ENCODE results near the gene ANP32B.
"Not testable (repeated sequence)": the region's sequence is repeated elsewhere in the genome, so short reads cannot be mapped to it uniquely, and the experiment has no call there.

ANP32B gene

GRCh38 chr9:97994703-97995102 lies 11.6 kb downstream of the ANP32B start:
- no peak for DNase-seq

GRCh38 chr9:97996676-97997075 lies 13.5 kb downstream of the ANP32B start:
- not testable (repeated sequence) for DNase-seq

DNA sequence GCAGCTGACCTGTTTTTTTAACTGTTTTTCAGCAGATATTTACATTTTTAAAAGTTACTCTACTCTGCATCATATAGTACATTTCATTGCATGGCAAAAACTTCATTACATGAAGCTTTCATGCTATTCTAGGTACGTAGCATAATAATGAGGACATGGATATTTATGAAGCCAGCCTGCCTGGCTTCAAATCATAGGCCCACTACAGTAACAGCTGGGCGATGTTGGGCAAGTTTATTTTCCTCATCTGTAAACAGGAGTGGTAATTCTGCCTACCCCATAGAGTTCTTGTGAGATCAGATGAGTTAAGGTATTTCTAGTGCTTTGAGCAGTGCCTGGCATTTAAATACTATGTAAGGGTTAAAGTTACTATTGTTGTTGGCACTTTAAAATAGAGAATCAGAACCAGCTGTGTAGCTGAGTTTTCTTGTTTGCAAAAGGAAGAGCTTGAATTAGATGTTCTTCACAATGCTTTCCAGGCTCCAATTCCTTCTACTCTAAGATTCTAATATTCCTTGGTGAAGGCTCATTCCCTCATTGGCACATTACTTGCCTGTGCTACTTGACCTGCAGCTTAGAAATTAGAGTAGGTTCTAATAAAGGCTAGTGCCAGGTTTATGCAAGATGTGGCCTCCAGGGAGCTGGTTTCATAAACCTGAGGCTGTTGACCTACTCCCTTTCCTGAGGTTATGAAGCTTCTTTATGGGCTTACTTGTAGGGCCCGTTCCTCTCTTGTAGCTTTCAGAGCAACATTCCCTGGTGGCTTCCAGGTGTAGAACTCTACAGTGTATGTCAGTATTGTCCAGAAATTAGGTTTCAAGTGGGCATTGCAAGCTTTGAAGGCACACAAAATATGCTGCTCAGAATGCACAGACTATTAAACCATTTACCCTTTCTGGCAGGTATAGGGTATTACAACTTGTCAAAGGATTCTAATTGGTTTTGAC lies 14.5 kb downstream of the ANP32B start:
- DNase-seq = no peak

GRCh38 chr9:98002808-98003207 lies 19.7 kb downstream of the ANP32B start:
- DNase-seq = no peak

DNA sequence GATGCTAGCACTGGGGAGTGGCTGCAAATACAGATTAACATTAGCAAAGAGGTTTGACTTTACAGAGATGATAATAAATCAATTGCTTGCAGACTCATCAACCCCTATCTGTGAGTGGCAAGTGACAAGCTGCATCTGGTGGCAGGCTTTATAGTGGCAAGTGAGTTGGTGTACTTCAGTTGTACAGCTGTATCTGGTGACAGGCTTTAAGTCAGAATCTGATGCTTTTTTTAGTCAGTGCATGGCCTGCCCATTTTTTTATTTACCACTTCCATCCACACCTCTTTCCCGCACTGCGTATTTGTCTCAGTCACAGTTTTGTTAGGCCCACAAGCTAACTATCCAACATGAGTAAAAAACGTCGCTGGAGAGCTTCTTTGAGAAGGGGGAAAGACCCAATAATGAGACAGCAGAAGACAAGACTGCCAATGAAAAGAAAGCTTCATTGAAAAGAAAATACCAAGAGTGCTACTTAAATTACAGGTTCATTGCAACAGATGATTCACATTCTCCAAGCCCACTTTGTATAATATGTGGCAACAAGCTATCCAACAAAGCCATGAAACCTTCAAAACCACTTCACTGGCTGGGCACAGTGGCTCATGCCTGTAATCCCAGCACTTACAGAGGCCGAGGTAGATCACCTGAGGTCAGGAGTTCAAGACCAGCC lies 23.1 kb downstream of the ANP32B start:
- DNase-seq = no peak

DNA sequence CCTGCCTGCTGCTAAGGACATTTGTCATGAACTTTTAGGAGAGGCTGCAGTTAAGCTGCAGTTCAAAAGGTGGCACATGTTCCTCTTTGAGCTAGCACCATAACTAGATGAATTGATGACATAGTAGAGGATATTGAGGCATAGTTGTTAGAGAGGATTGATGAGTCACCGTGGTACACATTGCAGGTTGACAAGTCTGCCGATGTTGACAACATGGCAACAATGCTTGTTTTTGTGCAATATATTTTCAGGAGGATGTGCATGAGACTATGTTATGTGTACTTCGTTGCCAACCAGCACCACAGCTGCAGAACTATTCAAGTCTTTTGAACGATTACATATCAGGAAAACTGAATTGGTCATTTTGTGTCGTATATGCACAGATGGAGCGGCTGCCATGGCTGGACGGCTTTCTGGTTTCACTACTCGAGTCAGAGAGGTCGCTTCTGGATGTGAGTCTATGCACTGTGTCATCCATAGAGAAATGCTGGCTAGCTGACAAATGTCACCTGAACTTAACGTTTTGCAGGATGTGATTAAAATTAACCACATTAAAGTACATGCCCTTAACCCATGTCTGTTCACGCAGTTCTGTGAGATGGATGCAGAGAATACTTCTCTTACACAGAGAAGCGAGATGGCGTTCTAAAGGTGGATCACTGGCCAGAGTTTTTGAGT lies 24.2 kb downstream of the ANP32B start:
- peak in 1 of 2 experiments; percentile 62 for DNase-seq

GRCh38 chr9:98008764-98009163 lies 25.6 kb downstream of the ANP32B start:
- DNase-seq = no peak

- no peak for DNase-seq
These were observed 26.3 kb downstream of the ANP32B start for GRCh38 chr9:98009437-98009836.

GRCh38 chr9:98009936-98010335 lies 26.8 kb downstream of the ANP32B start:
- peak; percentile 42 to 76 for DNase-seq

DNA sequence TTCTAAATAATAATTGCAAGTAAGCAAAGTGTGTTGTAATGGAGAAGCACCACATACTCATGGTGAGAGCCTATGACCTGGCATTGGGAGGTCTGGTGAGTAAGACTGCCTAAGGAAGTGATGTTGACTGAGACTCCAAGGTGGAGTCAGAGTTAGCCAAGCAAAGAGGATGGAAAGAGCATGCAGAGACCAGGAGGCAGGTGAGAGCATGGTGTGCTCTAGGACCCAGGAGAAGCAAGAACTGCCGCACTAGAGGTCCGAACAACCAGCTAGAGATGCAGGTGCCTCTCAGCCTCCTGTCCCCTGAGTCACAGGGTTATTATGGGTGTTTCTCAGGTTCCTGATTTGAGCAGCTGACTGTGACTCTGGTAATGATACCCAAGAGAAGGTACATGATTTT lies 27.3 kb downstream of the ANP32B start:
- DNase-seq = peak; percentile 57 to 89

GRCh38 chr9:98011122-98011521 lies 28.0 kb downstream of the ANP32B start:
- no peak for DNase-seq

DNA sequence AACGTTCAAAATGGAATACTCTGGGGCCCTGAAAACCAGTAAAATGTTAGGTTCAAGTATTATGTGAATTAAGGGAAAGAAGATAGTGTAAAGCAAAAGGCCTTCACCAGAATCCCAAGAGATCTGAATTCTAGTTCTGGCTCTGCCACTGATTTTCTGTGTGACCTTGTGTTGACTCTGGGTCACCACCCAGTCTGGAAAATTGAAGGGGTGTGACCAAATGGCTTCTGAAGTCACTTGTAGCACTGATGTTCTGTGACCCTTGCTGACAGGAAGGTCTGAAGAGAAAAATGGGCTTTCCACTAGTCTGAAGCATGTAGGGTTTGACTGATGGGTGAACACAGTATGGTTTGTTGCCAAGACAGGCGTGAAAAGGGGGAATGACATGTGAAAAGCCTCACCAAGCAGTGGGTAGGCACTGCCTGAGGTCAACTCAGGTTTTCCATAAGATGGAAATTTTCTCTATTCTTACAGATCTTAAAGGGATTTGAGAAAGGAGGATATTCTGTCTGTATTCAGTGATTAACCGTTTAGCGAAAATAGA lies 33.1 kb downstream of the ANP32B start:
- DNase-seq = no peak

- no peak for DNase-seq
These were observed 34.2 kb downstream of the ANP32B start for GRCh38 chr9:98017306-98017705.

DNA sequence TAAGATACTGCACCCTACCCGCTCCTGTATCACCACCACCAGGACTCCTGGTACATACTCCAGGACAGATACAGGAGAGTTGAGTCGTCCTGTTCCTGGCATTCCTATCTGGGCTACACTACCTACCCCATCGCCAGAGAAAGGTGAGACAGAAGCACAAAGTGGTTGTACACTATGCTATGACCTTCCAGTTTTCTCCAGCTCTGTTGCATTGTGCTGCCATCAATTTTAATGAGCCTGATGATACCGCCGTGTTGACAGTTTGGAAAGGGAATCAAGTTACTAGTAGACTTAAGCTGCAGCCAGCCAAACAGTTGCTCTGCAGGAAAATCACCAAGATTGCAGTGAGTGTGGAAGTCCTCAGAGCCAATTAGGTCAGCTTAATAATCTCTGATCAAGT lies 35.2 kb downstream of the ANP32B start:
- DNase-seq = no peak

- DNase-seq = no peak
These were observed 36.0 kb downstream of the ANP32B start for GRCh38 chr9:98019098-98019497.

DNA sequence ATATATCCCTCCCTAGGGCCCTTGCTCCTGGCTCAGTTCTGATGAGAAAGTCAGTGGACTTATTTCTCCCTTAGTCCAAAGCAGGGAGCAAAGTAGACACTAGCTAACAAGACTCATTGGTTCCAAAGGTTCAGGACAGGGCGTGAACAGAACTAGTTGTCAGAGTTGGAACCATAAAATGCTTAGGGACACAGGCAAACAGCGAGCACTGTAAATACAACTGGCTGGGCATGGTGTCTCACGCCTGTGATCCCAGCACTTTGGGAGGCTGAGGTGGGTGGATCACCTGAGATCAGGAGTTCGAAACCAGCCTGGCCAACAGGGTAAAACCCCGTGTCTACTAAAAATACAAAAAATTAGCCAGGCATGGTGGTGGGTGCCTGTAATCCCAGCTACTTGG lies 36.7 kb downstream of the ANP32B start:
- DNase-seq = not testable (repeated sequence)

- DNase-seq = no peak
These were observed 37.5 kb downstream of the ANP32B start for GRCh38 chr9:98020476-98021145.

DNA sequence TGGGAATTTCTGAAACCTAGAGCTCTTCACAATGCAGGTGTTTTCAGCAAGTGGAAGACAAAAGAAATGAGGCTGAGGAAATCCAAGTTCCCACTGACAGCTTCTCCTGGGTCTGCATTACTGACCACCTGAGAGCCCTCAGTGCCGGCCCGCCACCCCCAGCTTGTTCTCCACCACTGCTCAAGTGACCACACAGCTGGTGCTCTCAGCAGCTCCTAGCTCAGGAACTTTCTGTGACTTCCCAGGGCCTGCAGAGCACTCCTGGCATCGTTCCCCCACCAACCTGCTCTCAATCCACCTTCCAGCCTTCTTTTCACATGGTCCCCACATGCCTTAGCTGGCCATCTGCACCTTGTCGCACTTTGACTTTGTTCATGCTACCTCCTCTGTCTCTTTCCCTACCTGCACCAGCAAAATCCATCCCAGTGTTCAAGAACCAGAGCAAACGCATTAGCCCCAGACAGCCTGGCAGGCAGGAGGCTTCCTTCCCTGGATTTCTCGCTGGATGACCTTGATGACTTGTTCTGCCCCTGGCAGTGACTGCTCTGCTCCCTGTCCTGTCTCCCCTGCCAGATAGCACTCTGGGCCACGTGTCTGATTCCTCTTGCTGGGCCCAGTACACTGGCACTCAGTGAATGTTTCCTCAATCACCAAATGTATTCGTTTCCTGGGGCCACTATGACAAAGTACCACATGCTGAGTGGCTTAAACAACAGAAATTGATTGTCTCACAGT lies 38.3 kb downstream of the ANP32B start:
- no peak for DNase-seq

DNA sequence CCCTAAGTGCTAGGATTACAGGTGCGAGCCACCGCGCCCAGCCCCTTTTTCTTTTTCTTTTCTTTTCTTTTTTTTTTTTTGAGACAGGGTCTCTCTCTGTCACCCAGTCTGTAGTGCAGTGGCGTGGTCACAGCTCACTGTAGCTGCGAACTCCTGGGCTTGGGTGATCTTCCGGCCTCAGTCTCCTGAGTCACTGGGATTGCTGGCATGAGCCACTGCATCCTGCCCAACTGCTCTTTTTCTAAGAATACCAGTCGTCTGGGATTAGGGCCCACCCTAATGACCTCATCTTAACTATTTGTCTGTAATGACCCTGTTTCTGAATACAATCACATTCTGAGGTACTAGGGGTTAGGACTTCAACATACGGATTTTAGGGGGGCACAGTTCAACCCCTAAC lies 39.3 kb downstream of the ANP32B start:
- no peak for DNase-seq

DNA sequence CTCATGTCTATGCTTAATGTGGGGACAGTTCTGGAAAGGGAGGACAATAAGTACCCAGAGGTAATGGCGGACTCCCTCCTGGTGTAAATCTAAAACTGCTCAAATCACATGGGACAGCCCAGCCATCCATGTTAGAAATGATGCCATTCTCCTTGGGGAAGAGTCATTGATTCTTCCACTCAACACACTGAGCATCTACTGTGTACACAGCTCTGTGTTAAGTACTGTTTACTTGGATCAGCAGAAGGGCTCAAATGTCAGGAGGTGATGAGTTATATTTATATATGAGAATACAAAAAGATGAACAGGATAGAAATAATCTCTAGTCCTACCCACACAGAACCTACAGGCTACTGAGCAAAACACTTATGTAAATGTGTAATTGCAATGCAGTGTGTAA lies 41.6 kb downstream of the ANP32B start:
- no peak for DNase-seq

DNA sequence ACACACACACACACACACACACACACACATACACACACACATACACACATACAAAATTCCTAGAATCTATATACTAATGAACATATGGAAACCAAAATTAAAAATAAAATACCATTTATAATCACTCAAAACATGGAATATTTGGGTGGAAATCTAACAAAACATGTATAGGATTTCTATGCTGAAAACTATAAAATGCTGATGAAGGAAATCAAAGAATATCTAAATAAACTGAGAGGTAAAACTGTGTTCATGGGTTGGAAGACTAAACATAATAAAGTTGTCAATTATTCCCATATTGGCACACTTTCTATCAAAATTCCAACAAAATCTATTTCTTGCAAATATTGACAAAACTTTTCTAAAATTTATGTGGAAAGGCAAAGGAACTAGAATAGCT lies 48.0 kb downstream of the ANP32B start:
- DNase-seq = no peak

GRCh38 chr9:98031935-98032334 lies 48.8 kb downstream of the ANP32B start:
- peak in 1 of 2 experiments; percentile 48 for DNase-seq
